Thoracic aorta (tissue), 2 donors: ENCODE results near the gene NCOR1. TPM values are rescaled to one million over a fixed set of nuclear protein-coding genes. Genes with fewer than 3 reads are reported as not detected.

Experiments used
- ATAC-seq: fragments of 150-250 bp; one replicate; pipeline ENCODE4 v1.8.0; 2017; ENCODE audit warnings: low read depth; ENCODE audit not compliant: insufficient number of reproducible peaks, low FRiP score
- DNase-seq: peaks from one replicate; pipeline ENCODE4 v3.0.0-alpha.2; 2020; ENCODE audit warnings: low spot score
- H3K27ac ChIP-seq, 2 donors: fragments of 200-600 bp; sonication (generic); 1 replicate in 1 of 2; 2 replicates in 1 of 2; pipeline ENCODE4 v1.5.1; 2016; ENCODE audit warnings: mild to moderate bottlenecking in 2 of 2, moderate library complexity in 2 of 2
- H3K27me3 ChIP-seq: fragments of 200-600 bp; sonication (generic); replicated peaks from 2 replicates; pipeline ENCODE4 v1.6.0; 2016; ENCODE audit warnings: mild to moderate bottlenecking; ENCODE audit not compliant: insufficient read depth
- H3K36me3 ChIP-seq: fragments of 200-600 bp; sonication (generic); one replicate; pipeline ENCODE4 v1.5.1; 2016
- H3K4me1 ChIP-seq, 2 donors: fragments of 200-600 bp; sonication (generic); 1 replicate in 1 of 2; 2 replicates in 1 of 2; pipeline versions ENCODE4 v1.5.1 to v1.6.0; 2016; ENCODE audit warnings: low read depth in 2 of 2, mild to moderate bottlenecking in 1 of 2; ENCODE audit not compliant: control insufficient read depth in 1 of 2
- H3K4me3 ChIP-seq: fragments of 200-600 bp; sonication (generic); 2 replicates; pipeline ENCODE4 v1.5.1; 2016; ENCODE audit warnings: mild to moderate bottlenecking
- H3K9me3 ChIP-seq: fragments of 200-600 bp; sonication (generic); 2 replicates; pipeline ENCODE4 v1.5.1; 2016
- total RNA-seq, 2 donors: library from RNA; depleted of rRNA; stranded (reverse); fragments of >200 nt; gene quantifications; one replicate each; pipeline versions ENCODE4 v1.1.0 to v1.2.3, GENCODE V29; 2016
- TF ChIP-seq, protein P1 (sequence below): fragments of 200-600 bp; sonication (generic); IDR thresholded peaks from one replicate; pipeline ENCODE4 v1.5.1; 2019; ENCODE audit warnings: antibody characterized with exemption

Gene NCOR1
- total RNA-seq, 2 donors from 2014 or later, result 131 to 178 TPM

DNA sequence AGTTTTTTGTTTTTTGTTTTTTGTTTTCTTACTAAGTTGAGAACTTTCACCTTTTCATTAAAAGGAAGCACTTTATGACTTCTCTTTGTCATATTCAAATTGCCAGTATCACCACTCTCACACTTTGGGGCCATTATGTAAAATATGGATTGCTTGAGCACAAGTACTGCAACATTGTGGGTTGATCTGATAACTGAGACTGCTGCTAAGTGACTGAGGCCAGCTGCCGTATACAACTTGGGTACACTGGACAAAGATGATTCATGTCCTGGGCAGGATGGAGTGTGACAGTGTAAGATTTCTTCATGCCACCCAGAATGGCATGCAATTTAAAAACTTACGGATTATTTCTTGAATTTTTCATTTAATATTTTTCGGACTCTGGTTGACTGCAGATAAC is 207.9 kb downstream of the NCOR1 start:
- TF ChIP-seq, protein P1, sequence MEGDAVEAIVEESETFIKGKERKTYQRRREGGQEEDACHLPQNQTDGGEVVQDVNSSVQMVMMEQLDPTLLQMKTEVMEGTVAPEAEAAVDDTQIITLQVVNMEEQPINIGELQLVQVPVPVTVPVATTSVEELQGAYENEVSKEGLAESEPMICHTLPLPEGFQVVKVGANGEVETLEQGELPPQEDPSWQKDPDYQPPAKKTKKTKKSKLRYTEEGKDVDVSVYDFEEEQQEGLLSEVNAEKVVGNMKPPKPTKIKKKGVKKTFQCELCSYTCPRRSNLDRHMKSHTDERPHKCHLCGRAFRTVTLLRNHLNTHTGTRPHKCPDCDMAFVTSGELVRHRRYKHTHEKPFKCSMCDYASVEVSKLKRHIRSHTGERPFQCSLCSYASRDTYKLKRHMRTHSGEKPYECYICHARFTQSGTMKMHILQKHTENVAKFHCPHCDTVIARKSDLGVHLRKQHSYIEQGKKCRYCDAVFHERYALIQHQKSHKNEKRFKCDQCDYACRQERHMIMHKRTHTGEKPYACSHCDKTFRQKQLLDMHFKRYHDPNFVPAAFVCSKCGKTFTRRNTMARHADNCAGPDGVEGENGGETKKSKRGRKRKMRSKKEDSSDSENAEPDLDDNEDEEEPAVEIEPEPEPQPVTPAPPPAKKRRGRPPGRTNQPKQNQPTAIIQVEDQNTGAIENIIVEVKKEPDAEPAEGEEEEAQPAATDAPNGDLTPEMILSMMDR, result no peak
- Histone ChIP-seq H3K36me3 (peaks cover 41% of the 10 kb centered on the region), H3K27me3 (no peaks in the 10 kb centered on the region), H3K9me3 (no peaks in the 10 kb centered on the region), H3K4me3 (no peak overlapping the region), H3K27ac (no peak overlapping the region), H3K4me1 (peaks cover 0 to 7% of the 10 kb centered on the region in 2 donors)
- no peak for ATAC-seq
- no peak for DNase-seq

DNA sequence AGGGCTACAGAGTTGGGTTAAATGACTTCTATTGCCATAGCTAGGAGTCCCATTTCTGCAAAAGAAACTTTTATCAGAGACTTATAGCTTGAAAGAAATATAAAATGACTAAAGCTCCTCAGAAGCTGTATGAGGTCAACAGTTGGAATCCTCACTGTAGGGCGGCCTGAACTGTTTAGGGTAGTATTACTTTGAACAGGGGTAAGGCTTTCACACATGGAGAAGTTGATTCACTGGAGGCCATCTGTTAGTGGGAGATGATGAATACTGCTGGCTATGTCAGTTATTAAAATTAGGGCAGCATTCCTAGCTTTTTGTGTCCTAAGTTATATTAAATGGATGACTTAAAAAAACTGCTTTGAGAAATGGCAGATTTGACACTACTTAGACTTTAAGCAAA is 209.7 kb downstream of the NCOR1 start:
- no peaks in the 10 kb centered on the region for H3K9me3 ChIP-seq
- H3K4me3 ChIP-seq, result no peak overlapping the region
- peaks cover 9% of the 10 kb centered on the region in 2 donors for H3K4me1 ChIP-seq
- no peak for DNase-seq
- ATAC-seq, result no peak
- no peak overlapping the region for H3K27ac ChIP-seq
- TF ChIP-seq, protein P1, result no peak
- H3K36me3 ChIP-seq, result peaks cover 41% of the 10 kb centered on the region
- H3K27me3 ChIP-seq, result no peaks in the 10 kb centered on the region

GRCh38 chr17:16003841-16004240 is 211.5 kb downstream of the NCOR1 start:
- Histone ChIP-seq H3K4me3 (no peak overlapping the region), H3K4me1 (peaks cover 11 to 14% of the 10 kb centered on the region in 2 donors), H3K27me3 (no peaks in the 10 kb centered on the region), H3K36me3 (peaks cover 37% of the 10 kb centered on the region), H3K9me3 (no peaks in the 10 kb centered on the region), H3K27ac (no peak overlapping the region)
- TF ChIP-seq, protein P1, result no peak
- DNase-seq (no peak), ATAC-seq (no peak)

DNA sequence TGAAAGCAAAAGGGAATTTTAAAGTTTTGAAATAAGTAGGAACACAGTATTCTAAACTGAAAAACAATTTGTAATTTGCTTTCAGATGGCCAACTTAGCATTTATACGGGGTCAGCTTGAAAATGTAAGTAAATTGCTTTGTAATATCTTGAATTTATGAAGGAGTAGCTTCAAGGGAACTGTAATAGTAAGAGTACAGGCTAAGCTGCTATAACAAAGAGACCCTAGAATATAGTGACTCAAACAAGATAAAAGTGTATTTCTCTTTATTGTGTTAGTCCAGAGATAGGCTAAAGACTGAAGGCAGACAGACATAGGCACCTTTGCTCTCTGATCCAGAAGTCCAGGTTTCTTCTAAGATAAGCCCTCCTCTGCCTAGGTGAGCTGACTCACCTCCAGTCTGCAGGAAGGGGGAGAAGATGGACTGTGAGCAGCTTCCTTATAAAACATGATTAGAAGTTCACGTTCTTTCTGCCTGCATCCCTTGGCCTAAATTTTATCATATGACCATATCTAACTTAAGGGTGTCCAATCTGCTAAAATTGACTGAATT is 212.6 kb downstream of the NCOR1 start:
- Histone ChIP-seq H3K4me1 (peaks cover 11 to 19% of the 10 kb centered on the region in 2 donors), H3K36me3 (peaks cover 32% of the 10 kb centered on the region), H3K4me3 (no peak overlapping the region), H3K27me3 (no peaks in the 10 kb centered on the region), H3K9me3 (no peaks in the 10 kb centered on the region), H3K27ac (no peak overlapping the region)
- ATAC-seq, result no peak
- no peak for DNase-seq
- TF ChIP-seq, protein P1, result no peak

- no peak overlapping the region for H3K27ac ChIP-seq
- no peak for ATAC-seq
- H3K36me3 ChIP-seq, result peaks cover 27% of the 10 kb centered on the region
- no peaks in the 10 kb centered on the region for H3K27me3 ChIP-seq
- TF ChIP-seq, protein P1, result no peak
- peak overlapping the region; percentile 87 for H3K4me3 ChIP-seq
- no peak for DNase-seq
- H3K9me3 ChIP-seq, result no peaks in the 10 kb centered on the region
- H3K4me1 ChIP-seq, result peaks cover 11 to 19% of the 10 kb centered on the region in 2 donors
These were observed 214.0 kb downstream of the NCOR1 start for GRCh38 chr17:16001226-16001897.
